MCF 10A (cell line): ENCODE data around the gene FAF1. TPM values are rescaled to one million over a fixed set of nuclear protein-coding genes. Genes with fewer than 3 reads are reported as not detected.
A peak's percentile ranks its signal among the peaks of the same experiment; 100 is the strongest.

Experiments used
- BruUV-seq: library from RNA; stranded (reverse); fragments of 400-500 nt; replicated peaks from 2 replicates; lab custom pipeline; 2021; lab: Mats Ljungman, UMichigan
- CTCF ChIA-PET: fragments of 300-600 bp; sonication (Branson Sonifier 250); formaldehyde crosslinking; extraction: SDS; loops from one replicate; lab custom pipeline; 2021; ENCODE audit warnings: antibody characterized with exemption, inconsistent platforms; lab: Yijun Ruan, JAX
- POLR2A ChIA-PET: fragments of 300-600, 350-650 bp; sonication (Branson Sonifier 250); formaldehyde crosslinking; extraction: SDS; loops from one replicate; lab custom pipeline; 2020; ENCODE audit warnings: antibody characterized with exemption, inconsistent platforms; lab: Yijun Ruan, JAX
- DNase-seq: peaks from one replicate; pipeline ENCODE4 v3.0.0-alpha.2; 2018; ENCODE audit not compliant: unreplicated experiment
- H3K27ac Mint-ChIP-seq: one replicate; pipeline ENCODE4 v1.8.0; 2022; ENCODE audit warnings: mild to moderate bottlenecking, low read depth, mixed read lengths; ENCODE audit not compliant: unreplicated experiment
- H3K27me3 Mint-ChIP-seq: one replicate; pipeline ENCODE4 v1.8.0; 2022; ENCODE audit warnings: mixed read lengths; ENCODE audit not compliant: insufficient read depth, unreplicated experiment
- H3K36me3 Mint-ChIP-seq: one replicate; pipeline ENCODE4 v1.8.0; 2022; ENCODE audit warnings: mild to moderate bottlenecking, moderate library complexity, mixed read lengths; ENCODE audit not compliant: insufficient read depth, unreplicated experiment
- H3K4me1 Mint-ChIP-seq: one replicate; pipeline ENCODE4 v1.8.0; 2022; ENCODE audit warnings: mixed read lengths; ENCODE audit not compliant: insufficient read depth, unreplicated experiment
- H3K4me3 Mint-ChIP-seq: one replicate; pipeline ENCODE4 v1.8.0; 2022; ENCODE audit warnings: mild to moderate bottlenecking, moderate library complexity, mixed read lengths; ENCODE audit not compliant: unreplicated experiment
- H3K9me3 Mint-ChIP-seq: one replicate; pipeline ENCODE4 v1.8.0; 2022; ENCODE audit warnings: mixed read lengths; ENCODE audit not compliant: unreplicated experiment
- CTCF ChIP-seq: fragments of 200-600 bp; IDR thresholded peaks from one replicate; pipeline ENCODE4 v1.8.0; 2022; ENCODE audit warnings: antibody characterized with exemption, mild to moderate bottlenecking; ENCODE audit not compliant: unreplicated experiment
- intact Hi-C: fragments of 100-400 bp; cut with micrococcal nuclease; formaldehyde crosslinking; loops from 2 replicates; pipeline ENCODE4 v1.14.1; 2022
- total RNA-seq: library from RNA; stranded (reverse); gene quantifications from 2 replicates; pipeline ENCODE4 v1.2.3, GENCODE V29; 2022

Gene FAF1
- total RNA-seq, 1 experiment from 2014 or later: 93.2 TPM

- no peaks in the 10 kb centered on the region for H3K9me3 Mint-ChIP-seq
Observed at GRCh38 chr1:50710099-50710498, 250.0 kb downstream of the FAF1 start.

GRCh38 chr1:50707824-50708223 lies 252.2 kb downstream of the FAF1 start:
- H3K4me1 Mint-ChIP-seq: peaks cover 12% of the 10 kb centered on the region
- H3K27me3 Mint-ChIP-seq: no peaks in the 10 kb centered on the region
- intact Hi-C loops: no loop called here
- no peak overlapping the region for H3K4me3 Mint-ChIP-seq
- TF ChIP-seq CTCF: no peak
- H3K27ac Mint-ChIP-seq: peak overlapping the region; percentile 1
- no TSS peak for BruUV-seq
- POLR2A ChIA-PET: no interaction called here
- CTCF ChIA-PET: interaction anchor here (0.6 kb wide), 2 partner anchors 26 to 103 kb away, joined by 3 to 4 read pairs; no protein-coding TSS in a partner anchor
- H3K9me3 Mint-ChIP-seq: no peaks in the 10 kb centered on the region
- no peaks in the 10 kb centered on the region for H3K36me3 Mint-ChIP-seq
- no peak for DNase-seq

More at GRCh38 chr1:50710099-50710498, 250.0 kb downstream of the FAF1 start:
- POLR2A ChIA-PET: no interaction called here
- no peaks in the 10 kb centered on the region for H3K27me3 Mint-ChIP-seq
- no peak for TF ChIP-seq CTCF
- no TSS peak for BruUV-seq
- H3K4me1 Mint-ChIP-seq: peaks cover 6% of the 10 kb centered on the region
- intact Hi-C loops: no loop called here
- no peak for DNase-seq
- no peak overlapping the region for H3K27ac Mint-ChIP-seq
- CTCF ChIA-PET: interaction anchor here (0.7 kb wide), 1 partner anchor 365 kb away, joined by 8 read pairs; no protein-coding TSS in a partner anchor
- no peak overlapping the region for H3K4me3 Mint-ChIP-seq
- H3K36me3 Mint-ChIP-seq: no peaks in the 10 kb centered on the region

GRCh38 chr1:50705699-50706098 lies 254.4 kb downstream of the FAF1 start:
- no peak for TF ChIP-seq CTCF
- H3K4me1 Mint-ChIP-seq: peaks cover 12% of the 10 kb centered on the region
- no peaks in the 10 kb centered on the region for H3K9me3 Mint-ChIP-seq
- peak; percentile 54 for DNase-seq
- H3K27ac Mint-ChIP-seq: peak overlapping the region; percentile 66
- H3K4me3 Mint-ChIP-seq: peak overlapping the region; percentile 22
- BruUV-seq: no TSS peak
- no peaks in the 10 kb centered on the region for H3K36me3 Mint-ChIP-seq
- intact Hi-C loops: loop anchor here (2.0 kb wide), 1 partner anchor 29 kb away; no protein-coding TSS in a partner anchor
- ChIA-PET CTCF (interaction anchor here (0.5 to 8.3 kb wide), 20 partner anchors 9 to 1835 kb away, joined by 3 to 115 read pairs (median 4); no protein-coding TSS in a partner anchor), POLR2A (interaction anchor here (0.7 to 3.4 kb wide), 6 partner anchors 13 to 264 kb away, joined by 3 to 17 read pairs (median 4); partner anchors contain the start of gene CDKN2C)
- no peaks in the 10 kb centered on the region for H3K27me3 Mint-ChIP-seq

GRCh38 chr1:50705041-50705440 lies 255.0 kb downstream of the FAF1 start:
- no TSS peak for BruUV-seq
- Mint-ChIP-seq H3K4me1 (peaks cover 12% of the 10 kb centered on the region), H3K4me3 (no peak overlapping the region), H3K36me3 (no peaks in the 10 kb centered on the region), H3K9me3 (no peaks in the 10 kb centered on the region), H3K27ac (no peak overlapping the region), H3K27me3 (no peaks in the 10 kb centered on the region)
- intact Hi-C loops: loop anchor here (2.0 kb wide), 1 partner anchor 30 kb away; no protein-coding TSS in a partner anchor
- ChIA-PET POLR2A (interaction anchor here (0.5 to 3.4 kb wide), 5 partner anchors 16 to 101 kb away, joined by 4 to 17 read pairs (median 5); no protein-coding TSS in a partner anchor), CTCF (interaction anchor here (0.5 to 8.3 kb wide), 22 partner anchors 8 to 1834 kb away, joined by 3 to 115 read pairs (median 4); no protein-coding TSS in a partner anchor)
- no peak for TF ChIP-seq CTCF
- DNase-seq: peak; percentile 6
